ENCODE results near the gene SPATC1L. TPM values are rescaled to one million over a fixed set of nuclear protein-coding genes. Genes with fewer than 3 reads are reported as not detected.

Gene SPATC1L
- total RNA-seq, 2 experiments from 2014 or later = 4.7 to 8.3 TPM

DNA sequence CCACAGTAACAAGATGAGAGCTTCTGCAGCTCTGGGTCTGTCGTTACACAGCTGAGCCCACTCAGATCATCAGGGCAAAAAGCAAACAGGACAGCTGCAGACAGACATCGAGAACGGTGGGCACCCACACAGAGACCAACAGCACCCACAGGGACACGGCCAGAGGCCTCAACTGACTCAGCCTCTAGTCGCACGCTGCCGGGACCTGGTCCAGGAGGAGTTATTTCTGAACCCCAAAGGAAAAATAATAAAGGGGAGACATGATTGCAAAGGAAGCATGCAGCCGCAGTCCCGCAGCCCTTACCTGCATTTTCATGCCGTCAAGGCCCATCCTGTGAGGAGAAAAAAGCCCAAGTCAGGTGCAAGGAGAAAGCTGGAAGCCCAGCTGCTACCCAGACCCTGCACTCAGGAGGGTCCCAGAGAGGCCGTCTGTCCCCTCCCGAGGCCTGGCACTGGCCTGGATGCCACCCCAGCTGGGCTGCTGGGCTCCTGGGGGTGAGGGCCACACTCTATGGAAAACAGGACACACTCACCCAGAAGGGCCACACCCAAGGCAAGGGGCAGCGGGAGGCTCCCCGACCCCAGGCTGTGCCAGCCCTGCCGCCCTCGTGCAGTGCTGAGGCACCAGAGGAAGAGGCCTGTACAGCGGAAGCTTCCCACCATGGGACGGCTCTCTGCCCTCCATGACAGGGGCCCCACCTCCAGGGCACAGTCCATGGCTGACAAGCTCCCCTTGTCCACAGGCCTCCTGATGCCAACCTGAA, 28.6 kb upstream of the SPATC1L start:
- no peak overlapping the region for H3K4me2 ChIP-seq (ENCODE audit: low read length)
- DNase-seq (ENCODE audit: low spot score) = no peak
- H3K9me2 ChIP-seq (ENCODE audit: insufficient read depth, low read length) = no peaks in the 10 kb centered on the region
- H2AFZ ChIP-seq (ENCODE audit: low read length) = no peak overlapping the region
- no peaks in the 10 kb centered on the region for H4K20me1 ChIP-seq (ENCODE audit: insufficient read depth, low read length)
- no TSS peak for BruUV-seq (replicated peaks)
- TF ChIP-seq EZH2phosphoT487 (IDR thresholded peaks at IDR 0.05; ENCODE audit: borderline replicate concordance, low read depth, low read length) = no peak
- TF ChIP-seq, protein P1, sequence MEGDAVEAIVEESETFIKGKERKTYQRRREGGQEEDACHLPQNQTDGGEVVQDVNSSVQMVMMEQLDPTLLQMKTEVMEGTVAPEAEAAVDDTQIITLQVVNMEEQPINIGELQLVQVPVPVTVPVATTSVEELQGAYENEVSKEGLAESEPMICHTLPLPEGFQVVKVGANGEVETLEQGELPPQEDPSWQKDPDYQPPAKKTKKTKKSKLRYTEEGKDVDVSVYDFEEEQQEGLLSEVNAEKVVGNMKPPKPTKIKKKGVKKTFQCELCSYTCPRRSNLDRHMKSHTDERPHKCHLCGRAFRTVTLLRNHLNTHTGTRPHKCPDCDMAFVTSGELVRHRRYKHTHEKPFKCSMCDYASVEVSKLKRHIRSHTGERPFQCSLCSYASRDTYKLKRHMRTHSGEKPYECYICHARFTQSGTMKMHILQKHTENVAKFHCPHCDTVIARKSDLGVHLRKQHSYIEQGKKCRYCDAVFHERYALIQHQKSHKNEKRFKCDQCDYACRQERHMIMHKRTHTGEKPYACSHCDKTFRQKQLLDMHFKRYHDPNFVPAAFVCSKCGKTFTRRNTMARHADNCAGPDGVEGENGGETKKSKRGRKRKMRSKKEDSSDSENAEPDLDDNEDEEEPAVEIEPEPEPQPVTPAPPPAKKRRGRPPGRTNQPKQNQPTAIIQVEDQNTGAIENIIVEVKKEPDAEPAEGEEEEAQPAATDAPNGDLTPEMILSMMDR (conservative IDR thresholded peaks at IDR 0.05; ENCODE audit: low read length) = no peak
- peaks cover 7% of the 10 kb centered on the region; the same call in 1 of the 2 replicates for H3K36me3 ChIP-seq (ENCODE audit: insufficient read depth, low read length)
- H3K79me2 ChIP-seq (ENCODE audit: insufficient read depth, low read depth, low read length) = no peaks in the 10 kb centered on the region
- no peak overlapping the region for H3K4me3 ChIP-seq (ENCODE audit: low read depth, low read length, poor library complexity, severe bottlenecking)
- POLR2A ChIA-PET = no interaction called here
- H3K9me3 ChIP-seq (ENCODE audit: low read length) = no peaks in the 10 kb centered on the region
- intact Hi-C loops (cut with micrococcal nuclease; ENCODE audit: unreplicated experiment) = no loop called here
- CTCF ChIA-PET (ENCODE audit: unreplicated experiment) = no interaction called here
- no peaks in the 10 kb centered on the region for H3K4me1 ChIP-seq (ENCODE audit: insufficient read depth, low read length, poor library complexity, severe bottlenecking)
- H3K27ac ChIP-seq (ENCODE audit: low read depth, low read length, poor library complexity, severe bottlenecking) = no peak overlapping the region

DNA sequence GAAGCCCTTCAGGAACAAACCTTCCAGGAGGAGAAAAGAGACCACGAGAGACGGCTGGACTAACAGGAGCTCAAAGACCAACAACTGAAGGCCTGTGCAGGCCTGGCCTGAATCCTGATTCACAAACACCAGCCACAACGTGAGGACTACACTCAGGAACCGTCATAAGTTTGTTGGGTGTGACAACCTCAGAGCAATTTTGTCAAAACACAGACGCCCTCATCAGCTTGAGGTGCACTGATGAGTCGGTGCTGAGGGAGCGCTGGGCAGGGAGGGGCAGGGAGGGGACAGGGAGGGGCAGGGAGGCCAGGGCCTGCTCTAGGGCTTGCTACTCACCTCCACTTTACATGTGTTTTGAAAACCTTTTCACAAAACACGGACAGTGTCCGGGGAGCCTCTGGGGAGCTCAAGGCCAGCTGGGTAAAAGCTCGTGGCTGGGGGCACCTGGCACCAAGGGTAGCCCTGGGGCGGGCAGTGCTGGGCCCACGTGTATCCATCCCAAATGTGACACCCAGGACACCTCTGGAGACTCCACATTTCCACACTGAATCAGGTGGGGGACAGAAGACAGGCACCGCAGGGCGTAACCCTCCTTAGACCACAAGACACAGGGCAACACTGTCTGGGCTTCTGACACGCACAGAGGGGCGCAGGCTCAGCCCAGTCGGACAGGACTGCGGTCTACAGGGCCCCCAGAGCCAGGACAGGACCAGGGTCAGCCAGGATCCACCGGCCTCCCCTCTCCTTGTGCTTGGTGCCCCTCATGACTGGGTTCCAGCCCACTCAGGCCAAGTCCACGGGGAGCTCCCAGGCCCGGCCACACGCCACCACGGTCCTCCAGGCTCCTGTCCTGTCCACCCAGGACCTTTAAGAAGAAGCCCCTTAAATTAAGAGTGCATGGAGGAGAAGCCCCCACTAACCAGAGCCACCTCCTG, 27.8 kb upstream of the SPATC1L start:
- no peak overlapping the region for H3K4me3 ChIP-seq (ENCODE audit: low read depth, low read length, poor library complexity, severe bottlenecking)
- CTCF ChIA-PET (ENCODE audit: unreplicated experiment) = no interaction called here
- H3K9me3 ChIP-seq (ENCODE audit: low read length) = no peaks in the 10 kb centered on the region
- no peak for TF ChIP-seq EZH2phosphoT487 (IDR thresholded peaks at IDR 0.05; ENCODE audit: borderline replicate concordance, low read depth, low read length)
- TF ChIP-seq, protein P1 (conservative IDR thresholded peaks at IDR 0.05; ENCODE audit: low read length) = no peak
- TSS peak; percentile 41 for BruUV-seq (replicated peaks)
- H2AFZ ChIP-seq (ENCODE audit: low read length) = no peak overlapping the region
- peaks cover 12% of the 10 kb centered on the region; the same call in 1 of the 2 replicates for H3K36me3 ChIP-seq (ENCODE audit: insufficient read depth, low read length)
- no peak for DNase-seq (ENCODE audit: low spot score)
- no peaks in the 10 kb centered on the region for H3K79me2 ChIP-seq (ENCODE audit: insufficient read depth, low read depth, low read length)
- no peaks in the 10 kb centered on the region for H4K20me1 ChIP-seq (ENCODE audit: insufficient read depth, low read length)
- H3K27ac ChIP-seq (ENCODE audit: low read depth, low read length, poor library complexity, severe bottlenecking) = no peak overlapping the region
- no peak overlapping the region for H3K4me2 ChIP-seq (ENCODE audit: low read length)
- POLR2A ChIA-PET = no interaction called here
- intact Hi-C loops (cut with micrococcal nuclease; ENCODE audit: unreplicated experiment) = no loop called here
- no peaks in the 10 kb centered on the region for H3K9me2 ChIP-seq (ENCODE audit: insufficient read depth, low read length)
- H3K4me1 ChIP-seq (ENCODE audit: insufficient read depth, low read length, poor library complexity, severe bottlenecking) = peaks cover 3% of the 10 kb centered on the region

Measured in OCI-LY7 (cell line).